ENCODE measurements around the gene CAPN14. TPM values are rescaled to one million over a fixed set of nuclear protein-coding genes. Genes with fewer than 3 reads are reported as not detected.

Gene CAPN14
- total and polyA plus RNA-seq, 4 donors, result 0.03 to 0.26 (median 0.14) TPM

DNA sequence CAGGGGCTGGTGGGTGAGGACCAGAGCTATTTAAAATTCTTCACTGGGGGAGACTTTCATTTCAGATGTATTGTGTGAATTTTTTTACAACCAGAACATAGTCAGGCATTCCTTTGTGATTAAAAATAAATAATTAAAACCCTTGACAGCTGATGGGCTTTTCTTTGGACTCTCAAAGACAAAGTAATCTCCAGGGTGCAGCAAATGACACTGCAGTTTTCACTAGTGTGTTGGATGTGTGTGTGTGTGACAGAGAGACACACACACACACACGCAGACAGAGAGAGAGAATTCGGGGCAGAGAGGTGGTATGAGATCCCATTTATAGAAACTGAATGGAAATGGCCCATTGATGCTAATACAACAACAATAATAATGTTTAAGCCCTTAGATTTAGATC lies 68.8 kb downstream of the CAPN14 start:
- Histone ChIP-seq H3K36me3 (ENCODE audit: control insufficient read depth in 4 of 4, insufficient read depth in 4 of 4, low read length in 4 of 4) (no peaks in the 10 kb centered on the region), H3K4me3 (no peak overlapping the region), H3K27me3 (ENCODE audit: control insufficient read depth in 3 of 3, insufficient read depth in 3 of 3, low read length in 2 of 3) (peaks cover 0 to 6% (median 0%) of the 10 kb centered on the region in 3 donors), H3K4me1 (ENCODE audit: control insufficient read depth in 5 of 5, insufficient read depth in 5 of 5, low read length in 5 of 5) (no peaks in the 10 kb centered on the region), H3K9me3 (ENCODE audit: control insufficient read depth in 4 of 4, insufficient read depth in 3 of 4, low read length in 3 of 4) (no peaks in the 10 kb centered on the region), H3K9ac (ENCODE audit: insufficient read depth in 1 of 2, low read length in 2 of 2) (no peak overlapping the region), H3K27ac (ENCODE audit: low read depth in 1 of 2, low read length in 1 of 2) (no peak overlapping the region)
- ATAC-seq (ENCODE audit: insufficient read depth, low FRiP score) (no peak), DNase-seq (no peak)
- TF ChIP-seq, protein P1, sequence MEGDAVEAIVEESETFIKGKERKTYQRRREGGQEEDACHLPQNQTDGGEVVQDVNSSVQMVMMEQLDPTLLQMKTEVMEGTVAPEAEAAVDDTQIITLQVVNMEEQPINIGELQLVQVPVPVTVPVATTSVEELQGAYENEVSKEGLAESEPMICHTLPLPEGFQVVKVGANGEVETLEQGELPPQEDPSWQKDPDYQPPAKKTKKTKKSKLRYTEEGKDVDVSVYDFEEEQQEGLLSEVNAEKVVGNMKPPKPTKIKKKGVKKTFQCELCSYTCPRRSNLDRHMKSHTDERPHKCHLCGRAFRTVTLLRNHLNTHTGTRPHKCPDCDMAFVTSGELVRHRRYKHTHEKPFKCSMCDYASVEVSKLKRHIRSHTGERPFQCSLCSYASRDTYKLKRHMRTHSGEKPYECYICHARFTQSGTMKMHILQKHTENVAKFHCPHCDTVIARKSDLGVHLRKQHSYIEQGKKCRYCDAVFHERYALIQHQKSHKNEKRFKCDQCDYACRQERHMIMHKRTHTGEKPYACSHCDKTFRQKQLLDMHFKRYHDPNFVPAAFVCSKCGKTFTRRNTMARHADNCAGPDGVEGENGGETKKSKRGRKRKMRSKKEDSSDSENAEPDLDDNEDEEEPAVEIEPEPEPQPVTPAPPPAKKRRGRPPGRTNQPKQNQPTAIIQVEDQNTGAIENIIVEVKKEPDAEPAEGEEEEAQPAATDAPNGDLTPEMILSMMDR (IDR thresholded peaks at IDR 0.05; ENCODE audit: control extremely low read depth, extremely low read depth), result no peak
- 92 to 95% methylated on average over 2 of the region's 2 CpGs for WGBS, 2 donors

DNA sequence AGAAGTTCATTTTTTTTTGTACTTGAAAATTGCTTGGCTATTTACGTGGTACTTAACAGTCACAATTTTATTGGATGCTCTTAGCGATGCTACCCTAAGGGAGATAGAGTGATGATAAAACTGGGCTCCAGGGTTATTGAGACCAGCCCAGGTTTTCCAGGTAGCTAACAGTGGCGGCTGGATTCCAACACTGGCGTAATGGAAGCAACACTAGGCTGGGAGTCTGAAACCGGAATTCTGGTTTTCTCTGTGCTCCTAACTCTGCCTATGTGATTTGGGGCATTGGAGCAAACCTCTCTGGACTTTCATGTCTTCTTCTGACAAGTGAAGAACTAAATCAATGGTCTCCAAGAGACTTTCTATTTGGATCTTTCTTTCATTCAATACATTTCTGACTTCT lies 69.7 kb downstream of the CAPN14 start:
- no peak for DNase-seq
- WGBS, 2 donors, result 89 to 92% methylated on average over 5 of the region's 5 CpGs
- Histone ChIP-seq H3K27ac (ENCODE audit: low read depth in 1 of 2, low read length in 1 of 2) (no peak overlapping the region), H3K9ac (ENCODE audit: insufficient read depth in 1 of 2, low read length in 2 of 2) (no peak overlapping the region), H3K4me3 (no peak overlapping the region), H3K27me3 (ENCODE audit: control insufficient read depth in 3 of 3, insufficient read depth in 3 of 3, low read length in 2 of 3) (peaks cover 0 to 8% (median 2%) of the 10 kb centered on the region in 3 donors), H3K36me3 (ENCODE audit: control insufficient read depth in 4 of 4, insufficient read depth in 4 of 4, low read length in 4 of 4) (no peaks in the 10 kb centered on the region), H3K9me3 (ENCODE audit: control insufficient read depth in 4 of 4, insufficient read depth in 3 of 4, low read length in 3 of 4) (no peaks in the 10 kb centered on the region), H3K4me1 (ENCODE audit: control insufficient read depth in 5 of 5, insufficient read depth in 5 of 5, low read length in 5 of 5) (no peaks in the 10 kb centered on the region)
- TF ChIP-seq, protein P1 (IDR thresholded peaks at IDR 0.05; ENCODE audit: control extremely low read depth, extremely low read depth), result no peak
- ATAC-seq (ENCODE audit: insufficient read depth, low FRiP score), result no peak

DNA sequence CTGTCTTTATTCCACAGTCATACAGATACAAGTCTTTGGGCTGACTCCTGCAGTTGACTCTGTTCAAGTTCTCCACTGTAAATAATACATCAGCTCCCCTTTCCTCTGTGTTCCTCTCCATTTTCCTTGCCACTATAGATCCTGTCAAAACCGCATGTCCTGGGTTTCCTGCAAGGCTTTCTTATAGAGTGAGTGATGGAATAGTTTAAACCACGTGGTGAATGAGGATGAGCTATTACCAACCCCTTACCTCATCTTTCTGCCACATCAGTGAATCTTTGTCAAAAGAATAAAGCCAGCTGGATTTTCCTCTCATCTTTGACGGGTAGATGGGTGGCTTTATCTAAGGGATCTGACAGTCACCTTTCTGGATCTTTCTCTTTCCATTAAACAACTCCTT lies 75.2 kb downstream of the CAPN14 start:
- H3K27me3 ChIP-seq (ENCODE audit: control insufficient read depth in 3 of 3, insufficient read depth in 3 of 3, low read length in 2 of 3), result peaks cover 0 to 25% (median 17%) of the 10 kb centered on the region in 3 donors
- peaks cover 0 to 2% (median 0%) of the 10 kb centered on the region in 4 donors for H3K9me3 ChIP-seq (ENCODE audit: control insufficient read depth in 4 of 4, insufficient read depth in 3 of 4, low read length in 3 of 4)
- H3K36me3 ChIP-seq (ENCODE audit: control insufficient read depth in 4 of 4, insufficient read depth in 4 of 4, low read length in 4 of 4), result no peaks in the 10 kb centered on the region
- no peak overlapping the region for H3K9ac ChIP-seq (ENCODE audit: insufficient read depth in 1 of 2, low read length in 2 of 2)
- peaks cover 0 to 11% (median 0%) of the 10 kb centered on the region in 5 donors for H3K4me1 ChIP-seq (ENCODE audit: control insufficient read depth in 5 of 5, insufficient read depth in 5 of 5, low read length in 5 of 5)
- H3K27ac ChIP-seq (ENCODE audit: low read depth in 1 of 2, low read length in 1 of 2), result no peak overlapping the region
- 62 to 69% methylated on average over 3 of the region's 3 CpGs for WGBS, 2 donors
- H3K4me3 ChIP-seq, result no peak overlapping the region
- no peak for DNase-seq
- ATAC-seq (ENCODE audit: insufficient read depth, low FRiP score), result no peak
- TF ChIP-seq, protein P1 (IDR thresholded peaks at IDR 0.05; ENCODE audit: control extremely low read depth, extremely low read depth), result no peak

Measured in lung (tissue), 12 donors.